Activated T-helper 17 cell treated with anti-CD3 and anti-CD28 coated beads, Interleukin-2, amount 50 U/mL, for 72 hours (primary cell): ENCODE data around the gene GABRB1. TPM values are rescaled to one million over a fixed set of nuclear protein-coding genes. Genes with fewer than 3 reads are reported as not detected.
"Not testable (repeated sequence)": the region's sequence is repeated elsewhere in the genome, so short reads cannot be mapped to it uniquely, and the experiment has no call there.

Experiments used
- ATAC-seq: fragments of 150-1000 bp; cut with Tn5 transposase; replicated peaks from 2 replicates; pipeline ENCODE4 v1.10.0; 2021; ENCODE audit warnings: mild to moderate bottlenecking, moderate library complexity
- H3K27ac Mint-ChIP-seq: one replicate; pipeline ENCODE4 v1.8.0; 2022; ENCODE audit warnings: mixed read lengths
- H3K27me3 Mint-ChIP-seq: one replicate; pipeline ENCODE4 v1.8.0; 2022; ENCODE audit warnings: mixed read lengths
- H3K36me3 Mint-ChIP-seq: one replicate; pipeline ENCODE4 v1.8.0; 2022; ENCODE audit warnings: low read depth, mild to moderate bottlenecking, mixed read lengths
- H3K4me1 Mint-ChIP-seq: one replicate; pipeline ENCODE4 v1.8.0; 2022; ENCODE audit warnings: mixed read lengths
- H3K4me3 Mint-ChIP-seq: one replicate; pipeline ENCODE4 v1.8.0; 2022; ENCODE audit warnings: mild to moderate bottlenecking, mixed read lengths
- H3K9me3 Mint-ChIP-seq: one replicate; pipeline ENCODE4 v1.8.0; 2022; ENCODE audit warnings: mixed read lengths
- total RNA-seq, 2 donors: library from RNA; stranded (reverse); gene quantifications; one replicate each; pipeline ENCODE4 v1.2.3, GENCODE V29; 2022

Gene GABRB1
- total RNA-seq, 2 donors from 2014 or later, result not detected

DNA sequence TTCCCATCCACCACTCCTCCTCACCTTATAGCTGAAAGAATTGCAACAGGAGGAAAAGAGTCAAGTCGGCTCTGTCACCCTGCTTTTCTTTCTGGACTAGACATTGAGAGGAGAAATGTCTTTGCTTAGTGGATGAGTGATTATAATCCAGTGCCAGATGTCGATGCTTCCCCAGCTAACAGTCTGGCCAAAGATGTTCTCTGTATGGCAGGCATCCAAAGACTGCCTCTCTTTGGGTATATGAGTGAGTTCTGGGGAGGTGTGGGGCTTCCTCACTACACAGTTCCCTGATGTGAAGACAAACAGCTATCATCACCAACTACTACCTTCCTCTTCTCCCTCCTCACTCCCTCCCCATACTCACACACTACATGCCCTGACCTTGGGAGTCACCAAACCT is 341.2 kb downstream of the GABRB1 start:
- H3K36me3 Mint-ChIP-seq, result no peaks in the 10 kb centered on the region
- H3K9me3 Mint-ChIP-seq, result no peaks in the 10 kb centered on the region
- H3K27me3 Mint-ChIP-seq, result peaks cover 17% of the 10 kb centered on the region
- no peak overlapping the region for H3K4me3 Mint-ChIP-seq
- ATAC-seq, result no peak
- H3K27ac Mint-ChIP-seq, result no peak overlapping the region
- no peaks in the 10 kb centered on the region for H3K4me1 Mint-ChIP-seq

DNA sequence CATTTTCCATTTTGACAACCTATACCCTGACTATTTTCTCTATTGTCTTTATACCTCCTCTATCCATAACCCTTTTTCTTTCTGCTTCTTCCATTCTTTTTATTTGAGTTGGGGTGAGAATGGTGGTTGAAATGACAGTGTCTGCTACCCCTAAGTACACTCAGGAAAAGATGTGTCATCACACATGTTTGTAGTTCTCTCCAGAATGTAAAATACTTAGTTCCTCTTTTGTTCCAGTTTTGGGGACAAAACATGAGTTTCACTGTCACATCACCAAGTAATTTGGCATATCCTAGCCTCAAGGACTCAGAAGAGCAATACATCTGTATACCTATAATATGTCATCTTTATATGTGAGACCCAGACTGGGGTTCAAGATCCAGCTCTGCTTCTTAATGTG is 341.8 kb downstream of the GABRB1 start:
- no peak overlapping the region for H3K27ac Mint-ChIP-seq
- H3K9me3 Mint-ChIP-seq, result no peaks in the 10 kb centered on the region
- H3K4me1 Mint-ChIP-seq, result no peaks in the 10 kb centered on the region
- peaks cover 17% of the 10 kb centered on the region for H3K27me3 Mint-ChIP-seq
- H3K4me3 Mint-ChIP-seq, result no peak overlapping the region
- ATAC-seq, result no peak
- no peaks in the 10 kb centered on the region for H3K36me3 Mint-ChIP-seq

DNA sequence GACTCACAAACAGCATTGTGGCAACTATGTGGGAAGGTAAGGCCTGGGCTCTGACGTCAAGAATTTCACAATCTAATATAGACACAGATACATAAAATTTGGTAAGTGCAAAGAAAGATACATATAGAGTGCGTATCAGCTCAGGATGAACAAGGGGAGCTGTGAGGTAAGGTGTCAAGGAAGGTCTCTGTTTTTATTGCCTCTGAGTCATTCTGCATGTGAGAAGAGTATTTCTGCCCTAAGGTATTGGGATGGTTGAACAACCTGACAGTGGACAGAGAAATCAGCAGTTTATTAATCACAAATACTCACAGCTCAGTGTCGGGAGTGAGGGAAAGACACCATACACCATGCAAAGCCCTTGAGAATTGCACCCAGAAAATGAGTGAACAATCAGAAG is 342.3 kb downstream of the GABRB1 start:
- no peaks in the 10 kb centered on the region for H3K9me3 Mint-ChIP-seq
- no peaks in the 10 kb centered on the region for H3K36me3 Mint-ChIP-seq
- H3K4me1 Mint-ChIP-seq, result no peaks in the 10 kb centered on the region
- ATAC-seq, result no peak
- H3K27me3 Mint-ChIP-seq, result peaks cover 17% of the 10 kb centered on the region
- no peak overlapping the region for H3K4me3 Mint-ChIP-seq
- H3K27ac Mint-ChIP-seq, result no peak overlapping the region

- H3K4me3 Mint-ChIP-seq, result no peak overlapping the region
- H3K4me1 Mint-ChIP-seq, result no peaks in the 10 kb centered on the region
- H3K36me3 Mint-ChIP-seq, result no peaks in the 10 kb centered on the region
- peaks cover 15% of the 10 kb centered on the region for H3K27me3 Mint-ChIP-seq
- no peak overlapping the region for H3K27ac Mint-ChIP-seq
- ATAC-seq, result no peak
- H3K9me3 Mint-ChIP-seq, result no peaks in the 10 kb centered on the region
Observed at GRCh38 chr4:47374477-47374876, 343.1 kb downstream of the GABRB1 start.

GRCh38 chr4:47378021-47378530 is 346.7 kb downstream of the GABRB1 start:
- H3K4me3 Mint-ChIP-seq, H3K36me3 Mint-ChIP-seq, H3K27me3 Mint-ChIP-seq, H3K4me1 Mint-ChIP-seq, H3K9me3 Mint-ChIP-seq, H3K27ac Mint-ChIP-seq, ATAC-seq: not testable (repeated sequence)

- no peaks in the 10 kb centered on the region for H3K9me3 Mint-ChIP-seq
- H3K27ac Mint-ChIP-seq, result no peak overlapping the region
- no peaks in the 10 kb centered on the region for H3K4me1 Mint-ChIP-seq
- H3K27me3 Mint-ChIP-seq, result peaks cover 5% of the 10 kb centered on the region
- no peaks in the 10 kb centered on the region for H3K36me3 Mint-ChIP-seq
- H3K4me3 Mint-ChIP-seq, result no peak overlapping the region
- ATAC-seq, result no peak
Observed at GRCh38 chr4:47381172-47381571, 349.8 kb downstream of the GABRB1 start.

- Mint-ChIP-seq H3K27ac (no peak overlapping the region), H3K9me3 (no peaks in the 10 kb centered on the region), H3K4me1 (no peaks in the 10 kb centered on the region), H3K27me3 (peaks cover 10% of the 10 kb centered on the region), H3K36me3 (no peaks in the 10 kb centered on the region), H3K4me3 (no peak overlapping the region)
- ATAC-seq, result no peak
Observed at GRCh38 chr4:47382846-47383360, 351.5 kb downstream of the GABRB1 start.

GRCh38 chr4:47383829-47384427 is 352.6 kb downstream of the GABRB1 start:
- no peaks in the 10 kb centered on the region for H3K4me1 Mint-ChIP-seq
- H3K4me3 Mint-ChIP-seq, result no peak overlapping the region
- H3K36me3 Mint-ChIP-seq, result no peaks in the 10 kb centered on the region
- H3K9me3 Mint-ChIP-seq, result no peaks in the 10 kb centered on the region
- H3K27me3 Mint-ChIP-seq, result peaks cover 10% of the 10 kb centered on the region
- ATAC-seq, result no peak
- no peak overlapping the region for H3K27ac Mint-ChIP-seq

GRCh38 chr4:47386146-47386545 is 354.8 kb downstream of the GABRB1 start:
- no peak overlapping the region for H3K27ac Mint-ChIP-seq
- no peak for ATAC-seq
- no peak overlapping the region for H3K4me3 Mint-ChIP-seq
- peaks cover 10% of the 10 kb centered on the region for H3K27me3 Mint-ChIP-seq
- H3K4me1 Mint-ChIP-seq, result no peaks in the 10 kb centered on the region
- H3K36me3 Mint-ChIP-seq, result no peaks in the 10 kb centered on the region
- H3K9me3 Mint-ChIP-seq, result no peaks in the 10 kb centered on the region

DNA sequence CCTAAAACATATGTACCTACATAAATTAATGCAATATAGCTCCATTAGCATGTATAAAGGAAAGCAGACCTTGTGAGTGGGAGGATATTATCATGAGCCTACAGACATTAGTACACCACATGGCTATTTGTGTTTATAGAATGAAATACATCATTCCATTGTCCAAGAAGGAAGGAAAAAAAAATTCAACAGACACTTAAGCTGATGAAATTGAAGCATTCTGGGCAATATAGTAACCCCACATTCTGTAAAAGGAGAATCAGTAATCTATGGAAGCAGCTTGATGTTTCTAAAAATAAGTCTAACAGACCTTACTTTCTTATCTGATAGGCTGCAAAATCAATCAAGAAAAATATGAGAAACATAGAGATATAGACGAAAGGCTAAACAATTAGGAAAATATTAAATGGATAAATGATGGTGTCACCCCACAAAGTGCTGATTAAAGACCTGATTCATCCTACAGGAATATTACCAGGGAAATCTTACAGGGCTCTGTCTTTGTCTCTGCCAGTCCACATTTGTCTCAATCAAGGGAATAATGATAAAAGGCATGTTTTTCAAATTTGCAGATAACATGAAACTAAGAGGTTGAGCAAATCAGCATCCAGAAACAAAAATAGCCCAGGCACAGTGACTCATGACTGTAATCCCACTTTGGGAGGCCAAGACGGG is 355.3 kb downstream of the GABRB1 start:
- H3K9me3 Mint-ChIP-seq, result no peaks in the 10 kb centered on the region
- no peak for ATAC-seq
- no peak overlapping the region for H3K4me3 Mint-ChIP-seq
- peaks cover 10% of the 10 kb centered on the region for H3K27me3 Mint-ChIP-seq
- no peaks in the 10 kb centered on the region for H3K4me1 Mint-ChIP-seq
- H3K27ac Mint-ChIP-seq, result no peak overlapping the region
- H3K36me3 Mint-ChIP-seq, result no peaks in the 10 kb centered on the region

GRCh38 chr4:47390428-47391125 is 359.2 kb downstream of the GABRB1 start:
- H3K9me3 Mint-ChIP-seq, result no peaks in the 10 kb centered on the region
- no peak for ATAC-seq
- H3K27me3 Mint-ChIP-seq, result peaks cover 9% of the 10 kb centered on the region
- H3K27ac Mint-ChIP-seq, result no peak overlapping the region
- H3K4me1 Mint-ChIP-seq, result no peaks in the 10 kb centered on the region
- H3K36me3 Mint-ChIP-seq, result no peaks in the 10 kb centered on the region
- H3K4me3 Mint-ChIP-seq, result no peak overlapping the region

DNA sequence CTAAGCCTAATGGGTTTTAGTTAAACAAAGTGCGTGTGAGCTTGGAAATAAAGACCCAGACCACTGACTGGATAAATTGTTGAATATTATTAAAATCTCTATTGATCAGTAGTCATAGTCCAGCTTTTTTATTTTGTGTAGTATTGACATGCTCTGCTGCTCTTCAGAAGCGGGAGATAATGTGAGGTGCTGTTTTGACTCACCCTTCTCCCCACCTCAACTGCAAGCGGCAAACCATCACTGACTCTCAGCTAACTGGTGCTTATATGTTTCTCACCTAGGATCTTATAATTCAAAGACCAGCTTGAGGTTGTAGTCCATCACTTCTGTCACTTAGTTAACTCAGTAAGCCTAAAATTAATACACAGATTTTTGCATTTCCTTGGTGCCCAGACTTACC is 359.9 kb downstream of the GABRB1 start:
- H3K9me3 Mint-ChIP-seq, result no peaks in the 10 kb centered on the region
- no peaks in the 10 kb centered on the region for H3K36me3 Mint-ChIP-seq
- H3K27me3 Mint-ChIP-seq, result peaks cover 5% of the 10 kb centered on the region
- no peak overlapping the region for H3K27ac Mint-ChIP-seq
- no peak overlapping the region for H3K4me3 Mint-ChIP-seq
- H3K4me1 Mint-ChIP-seq, result no peaks in the 10 kb centered on the region
- no peak for ATAC-seq

- Mint-ChIP-seq H3K4me1 (no peaks in the 10 kb centered on the region), H3K27ac (no peak overlapping the region), H3K36me3 (no peaks in the 10 kb centered on the region), H3K27me3 (peaks cover 38% of the 10 kb centered on the region), H3K9me3 (no peaks in the 10 kb centered on the region), H3K4me3 (no peak overlapping the region)
- no peak for ATAC-seq
Observed at GRCh38 chr4:47406408-47406807, 375.0 kb downstream of the GABRB1 start.

GRCh38 chr4:47410271-47410670 is 378.9 kb downstream of the GABRB1 start:
- Mint-ChIP-seq H3K4me3 (no peak overlapping the region), H3K27ac (no peak overlapping the region), H3K9me3 (no peaks in the 10 kb centered on the region), H3K4me1 (no peaks in the 10 kb centered on the region), H3K36me3 (no peaks in the 10 kb centered on the region), H3K27me3 (peaks cover 27% of the 10 kb centered on the region)
- no peak for ATAC-seq

DNA sequence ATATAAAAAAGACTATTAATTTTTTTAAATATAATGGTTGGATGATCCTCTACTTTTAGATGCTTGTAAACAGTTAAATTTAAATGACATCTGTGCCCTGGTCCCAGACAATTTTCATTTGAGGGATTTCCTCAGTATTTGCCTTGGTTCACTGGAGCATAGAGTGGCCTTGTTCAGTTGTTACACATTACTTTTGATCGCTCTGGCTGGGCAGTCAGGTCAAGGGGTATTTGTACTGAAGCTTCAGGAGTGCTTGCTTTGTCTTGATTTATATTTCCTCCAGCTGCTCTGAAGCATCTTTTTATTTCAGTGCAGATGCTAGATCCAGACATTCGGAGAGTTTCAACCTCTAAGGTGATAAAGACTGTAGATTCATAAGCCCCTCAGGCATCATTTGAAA is 382.2 kb downstream of the GABRB1 start:
- Mint-ChIP-seq H3K36me3 (no peaks in the 10 kb centered on the region), H3K9me3 (no peaks in the 10 kb centered on the region), H3K4me3 (no peak overlapping the region), H3K27ac (no peak overlapping the region), H3K4me1 (no peaks in the 10 kb centered on the region), H3K27me3 (peaks cover 17% of the 10 kb centered on the region)
- ATAC-seq, result no peak
